Measurements from ENCODE around the gene SLC2A6. TPM values are rescaled to one million over a fixed set of nuclear protein-coding genes. Genes with fewer than 3 reads are reported as not detected.

SLC2A6 gene
- 1 to 10 TPM; 4.6 to 8.8 TPM for total RNA-seq

GRCh38 chr9:133478851-133479711, at the start of gene SLC2A6:
Gene SLC2A6 (minus strand): TSS chr9:133479099. CDS start chr9:133479059, 40 bp downstream.
- no peaks in the 10 kb centered on the region for H3K9me3 ChIP-seq
- peak within 1 kb of the TSS; percentile 72 for H3K4me3 ChIP-seq
- TF ChIP-seq CTCF (IDR thresholded peaks at IDR 0.05): no peak
- peak; percentile 92 for ATAC-seq (ENCODE audit: insufficient number of reproducible peaks, low FRiP score, low read depth)
- H3K4me1 ChIP-seq (ENCODE audit: control insufficient read depth in 1 of 2, low read depth in 2 of 2): peaks cover 4 to 13% of the 10 kb centered on the region in 2 donors
- no peaks in the 10 kb centered on the region for H3K27me3 ChIP-seq (replicated peaks; ENCODE audit: insufficient read depth)
- peak; percentile 40 for DNase-seq (ENCODE audit: low spot score)
- H3K27ac ChIP-seq: peak within 1 kb of the TSS in 1 of 2 donors; percentile 37
- H3K36me3 ChIP-seq: no peaks in the 10 kb centered on the region

- DNase-seq (ENCODE audit: low spot score) (no peak), ATAC-seq (ENCODE audit: insufficient number of reproducible peaks, low FRiP score, low read depth) (no peak)
- Histone ChIP-seq H3K4me1 (ENCODE audit: control insufficient read depth in 1 of 2, low read depth in 2 of 2) (peaks cover 17 to 22% of the 10 kb centered on the region in 2 donors), H3K36me3 (no peaks in the 10 kb centered on the region), H3K4me3 (peak overlapping the region; percentile 54), H3K27me3 (replicated peaks; ENCODE audit: insufficient read depth) (no peaks in the 10 kb centered on the region), H3K9me3 (no peaks in the 10 kb centered on the region), H3K27ac (no peak overlapping the region)
- TF ChIP-seq CTCF (IDR thresholded peaks at IDR 0.05): no peak
Measured at GRCh38 chr9:133528001-133528875, 49.3 kb upstream of the SLC2A6 start.

- Histone ChIP-seq H3K9me3 (no peaks in the 10 kb centered on the region), H3K27ac (no peak overlapping the region), H3K36me3 (no peaks in the 10 kb centered on the region), H3K4me1 (ENCODE audit: control insufficient read depth in 1 of 2, low read depth in 2 of 2) (peaks cover 17 to 22% of the 10 kb centered on the region in 2 donors), H3K27me3 (replicated peaks; ENCODE audit: insufficient read depth) (no peaks in the 10 kb centered on the region), H3K4me3 (peak overlapping the region; percentile 54)
- DNase-seq (ENCODE audit: low spot score) (no peak), ATAC-seq (ENCODE audit: insufficient number of reproducible peaks, low FRiP score, low read depth) (peak; percentile 31)
- no peak for TF ChIP-seq CTCF (IDR thresholded peaks at IDR 0.05)
Measured at GRCh38 chr9:133527444-133527920, 48.6 kb upstream of the SLC2A6 start.

- Histone ChIP-seq H3K9me3 (no peaks in the 10 kb centered on the region), H3K27me3 (replicated peaks; ENCODE audit: insufficient read depth) (no peaks in the 10 kb centered on the region), H3K36me3 (no peaks in the 10 kb centered on the region), H3K4me1 (ENCODE audit: control insufficient read depth in 1 of 2, low read depth in 2 of 2) (peaks cover 17 to 22% of the 10 kb centered on the region in 2 donors), H3K4me3 (no peak overlapping the region), H3K27ac (no peak overlapping the region)
- DNase-seq (ENCODE audit: low spot score) (no peak), ATAC-seq (ENCODE audit: insufficient number of reproducible peaks, low FRiP score, low read depth) (no peak)
- no peak for TF ChIP-seq CTCF (IDR thresholded peaks at IDR 0.05)
Measured at GRCh38 chr9:133526721-133527321, 47.9 kb upstream of the SLC2A6 start.

Measured in thoracic aorta (tissue), 2 donors.